Smooth muscle cell (in vitro differentiated cells): Measurements from ENCODE around the gene C20orf141. TPM values are rescaled to one million over a fixed set of nuclear protein-coding genes. Genes with fewer than 3 reads are reported as not detected.

ENCODE experiments used
- DNase-seq: peaks from one replicate; lab custom pipeline; 2025; ENCODE audit not compliant: unreplicated experiment; lab: John Stamatoyannopoulos, UW
- H2AFZ ChIP-seq: fragments of 200-600 bp; sonication (generic); 2 replicates; pipeline ENCODE4 v1.6.0; 2016; ENCODE audit warnings: antibody characterized with exemption, low read depth, mild to moderate bottlenecking
- H3F3A ChIP-seq: fragments of 200-600 bp; sonication (generic); 2 replicates; pipeline ENCODE4 v1.6.0; 2017; ENCODE audit warnings: antibody characterized with exemption, low read depth
- H3K27ac ChIP-seq: fragments of 200-600 bp; sonication (generic); 2 replicates; pipeline ENCODE4 v1.5.1; 2016; ENCODE audit warnings: low read depth, mild to moderate bottlenecking
- H3K27me3 ChIP-seq: fragments of 200-600 bp; sonication (generic); 2 replicates; pipeline ENCODE4 v1.6.1; 2016; ENCODE audit warnings: low read depth, mild to moderate bottlenecking
- H3K36me3 ChIP-seq: fragments of 200-600 bp; sonication (generic); 2 replicates; pipeline ENCODE4 v1.5.1; 2016; ENCODE audit warnings: low read depth
- H3K4me1 ChIP-seq: fragments of 200-600 bp; sonication (generic); 2 replicates; pipeline ENCODE4 v1.5.1; 2016; ENCODE audit warnings: low read depth
- H3K4me2 ChIP-seq: fragments of 200-600 bp; sonication (generic); 2 replicates; pipeline ENCODE4 v1.6.0; 2016; ENCODE audit warnings: mild to moderate bottlenecking
- H3K4me3 ChIP-seq: fragments of 200-600 bp; sonication (generic); 2 replicates; pipeline ENCODE4 v1.5.1; 2016; ENCODE audit warnings: mild to moderate bottlenecking
- H3K79me2 ChIP-seq: fragments of 200-600 bp; sonication (generic); 2 replicates; pipeline ENCODE4 v1.6.0; 2016; ENCODE audit warnings: low read depth, mild to moderate bottlenecking
- H3K9ac ChIP-seq: fragments of 200-600 bp; sonication (generic); 2 replicates; pipeline ENCODE4 v1.6.0; 2016; ENCODE audit warnings: low read depth
- H3K9me3 ChIP-seq: fragments of 200-600 bp; sonication (generic); replicated peaks from 2 replicates; pipeline ENCODE4 v1.5.1; 2016; ENCODE audit warnings: low read depth
- H4K20me1 ChIP-seq: fragments of 200-600 bp; sonication (generic); 2 replicates; pipeline ENCODE4 v1.6.0; 2016; ENCODE audit warnings: low read depth
- CTCF ChIP-seq: fragments of 200-600 bp; sonication (generic); IDR thresholded peaks from 2 replicates; pipeline ENCODE4 v1.5.1; 2017; ENCODE audit warnings: borderline replicate concordance, mild to moderate bottlenecking, antibody characterized with exemption; ENCODE audit not compliant: insufficient read depth, poor library complexity, severe bottlenecking
- WGBS: methylation state at CpG from one replicate; pipeline ENCODE4 v1.1.7; 2016; ENCODE audit warnings: low lambda C conversion rate; 5-methylcytosine and 5-hydroxymethylcytosine counted together
- polyA plus RNA-seq: library from polyadenylated mRNA; unstranded; fragments of >200 nt; fragmentation: Nextera tagmentation; extraction: Ambion mirVana; gene quantifications from 2 replicates; pipeline ENCODE4 v1.2.1, GENCODE V29; 2016
- total RNA-seq: library from RNA; depleted of rRNA; stranded (reverse); fragments of >200 nt; gene quantifications from 2 replicates; pipeline ENCODE4 v1.2.3, GENCODE V29; 2014

C20orf141 gene
- total and polyA plus RNA-seq, 2 experiments from 2014 or later, result not detected

- Histone ChIP-seq H3K4me1 (peaks cover 6% of the 10 kb centered on the region), H3K27ac (no peak overlapping the region), H3K79me2 (no peaks in the 10 kb centered on the region), H3K4me2 (peak overlapping the region; percentile 54), H3K4me3 (no peak overlapping the region), H2AFZ (peak overlapping the region; percentile 4), H3K9me3 (no peaks in the 10 kb centered on the region), H4K20me1 (no peaks in the 10 kb centered on the region), H3F3A (no peaks in the 10 kb centered on the region), H3K27me3 (peaks cover 47% of the 10 kb centered on the region), H3K9ac (no peak overlapping the region), H3K36me3 (no peaks in the 10 kb centered on the region)
- 31% methylated on average over 47 of the region's 49 CpGs for WGBS
- no peak for TF ChIP-seq CTCF
- no peak for DNase-seq
Observed at GRCh38 chr20:2804852-2805688, 9.7 kb upstream of the C20orf141 start.

- H3F3A ChIP-seq, result no peaks in the 10 kb centered on the region
- no peak overlapping the region for H3K27ac ChIP-seq
- peak overlapping the region; percentile 54 for H3K4me2 ChIP-seq
- H2AFZ ChIP-seq, result no peak overlapping the region
- WGBS, result 48% methylated on average over 22 of the region's 22 CpGs
- peaks cover 6% of the 10 kb centered on the region for H3K4me1 ChIP-seq
- TF ChIP-seq CTCF, result no peak
- no peaks in the 10 kb centered on the region for H4K20me1 ChIP-seq
- H3K79me2 ChIP-seq, result no peaks in the 10 kb centered on the region
- no peak overlapping the region for H3K4me3 ChIP-seq
- H3K27me3 ChIP-seq, result peaks cover 44% of the 10 kb centered on the region
- H3K9ac ChIP-seq, result no peak overlapping the region
- no peak for DNase-seq
- no peaks in the 10 kb centered on the region for H3K36me3 ChIP-seq
- no peaks in the 10 kb centered on the region for H3K9me3 ChIP-seq
Observed at GRCh38 chr20:2805689-2806350, 9.0 kb upstream of the C20orf141 start.

- Histone ChIP-seq H3F3A (no peaks in the 10 kb centered on the region), H3K27me3 (peaks cover 39% of the 10 kb centered on the region), H3K4me3 (no peak overlapping the region), H3K36me3 (no peaks in the 10 kb centered on the region), H3K4me1 (peaks cover under 1% of the 10 kb centered on the region), H3K9me3 (no peaks in the 10 kb centered on the region), H3K4me2 (no peak overlapping the region), H3K9ac (no peak overlapping the region), H4K20me1 (no peaks in the 10 kb centered on the region), H3K27ac (no peak overlapping the region), H3K79me2 (no peaks in the 10 kb centered on the region), H2AFZ (no peak overlapping the region)
- TF ChIP-seq CTCF, result no peak
- 78% methylated on average over 4 of the region's 4 CpGs for WGBS
- no peak for DNase-seq
Observed at GRCh38 chr20:2806351-2806701, 8.5 kb upstream of the C20orf141 start.
